COLO668 (cell line): ENCODE measurements around the gene TSC2.
"Not testable (repeated sequence)": the region's sequence is repeated elsewhere in the genome, so short reads cannot be mapped to it uniquely, and the experiment has no call there.

Source experiments
- DNase-seq: peaks from one replicate; lab custom pipeline; 2025; ENCODE audit not compliant: unreplicated experiment; lab: John Stamatoyannopoulos, UW

Gene TSC2

GRCh38 chr16:2009791-2010510 is 37.8 kb upstream of the TSC2 start, which contains the start of gene ZNF598:
TSS of gene ZNF598 (minus strand) at chr16:2009821.
- peak; percentile 95 for DNase-seq

DNA sequence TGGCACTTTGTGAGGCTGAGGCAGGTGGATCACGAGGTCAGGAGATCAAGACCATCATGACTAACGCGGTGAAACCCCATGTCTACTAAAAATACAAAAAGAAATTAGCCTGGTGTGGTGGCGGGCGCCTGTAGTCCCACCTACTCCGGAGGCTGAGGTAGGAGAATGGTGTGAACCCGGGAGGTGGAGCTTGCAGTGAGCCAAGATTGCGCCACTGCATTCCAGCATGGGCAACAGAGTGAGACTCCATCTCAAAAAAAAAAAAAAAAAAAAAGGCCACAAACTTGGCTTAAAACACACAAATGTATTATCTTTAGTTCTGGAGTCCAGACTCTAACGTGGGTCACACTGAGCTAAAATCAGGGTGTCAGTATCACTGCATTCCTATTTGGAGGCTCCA is 36.1 kb upstream of the TSC2 start:
- DNase-seq = not testable (repeated sequence)

GRCh38 chr16:2013527-2013926 is 34.3 kb upstream of the TSC2 start:
- DNase-seq = no peak

- peak; percentile 24 for DNase-seq
Measured at GRCh38 chr16:2015117-2015946, 32.5 kb upstream of the TSC2 start.

DNA sequence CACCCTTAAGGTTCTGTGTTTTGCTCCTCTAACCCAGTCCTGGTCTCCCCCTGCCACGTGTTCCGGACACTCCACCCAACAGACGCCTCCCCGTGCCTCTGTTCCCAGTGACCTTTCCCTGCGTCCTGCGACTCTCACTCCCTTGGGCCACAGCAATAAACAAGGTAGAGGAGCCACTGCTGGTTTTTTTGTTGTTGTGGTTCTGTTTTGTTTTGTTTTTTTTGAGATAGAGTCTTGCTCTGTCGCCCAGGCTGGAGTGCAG is 31.9 kb upstream of the TSC2 start:
- DNase-seq = no peak

DNA sequence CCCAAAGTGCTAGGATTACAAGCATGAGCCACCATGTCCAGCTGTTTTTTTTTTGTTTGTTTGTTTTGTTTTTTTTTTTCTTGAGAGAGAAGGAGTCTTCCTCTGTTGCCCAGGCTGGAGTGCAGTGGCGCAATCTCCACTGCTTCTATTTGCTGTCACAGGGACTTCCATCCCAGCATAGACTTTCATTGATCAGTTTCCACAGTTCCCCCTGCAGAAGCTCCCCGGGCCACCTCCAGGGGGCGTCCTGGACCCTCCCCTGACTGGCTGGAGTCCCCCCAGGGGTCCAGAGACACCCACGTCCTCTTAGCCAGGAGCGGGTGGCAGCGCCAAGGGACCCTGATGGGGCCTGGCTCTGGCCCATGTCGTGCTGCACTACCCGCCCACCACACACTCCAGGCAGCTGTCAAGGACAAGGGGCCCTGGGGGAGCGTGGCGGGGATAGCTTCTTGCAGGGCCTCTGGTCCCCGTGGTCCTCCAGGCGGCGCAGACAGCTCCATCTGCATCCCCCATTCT is 31.3 kb upstream of the TSC2 start:
- DNase-seq = peak; percentile 10

DNA sequence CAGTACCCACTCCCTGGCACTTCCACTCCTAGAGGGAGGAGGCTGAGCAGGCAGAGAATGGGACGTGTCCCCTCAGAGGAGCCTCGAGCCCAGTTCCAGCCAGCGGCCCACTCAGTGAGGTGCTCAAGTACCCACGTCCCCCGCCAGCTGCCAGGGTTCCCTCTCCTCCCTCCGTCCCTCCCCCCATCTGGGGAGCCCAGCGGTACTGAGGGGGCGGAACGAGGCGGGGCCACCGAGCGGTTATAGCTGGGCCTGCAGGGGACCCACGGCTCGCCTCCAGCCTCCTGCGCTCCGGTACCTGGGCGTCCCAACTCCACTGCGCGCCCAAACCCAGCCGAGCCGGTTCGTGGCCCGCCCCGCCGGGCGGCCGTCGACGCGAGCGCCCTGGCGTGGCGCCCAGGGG is 28.3 kb upstream of the TSC2 start, which contains the start of gene NPW:
TSS of gene NPW (plus strand) at position 268 of the 403 bp plus-strand sequence.
- peak; percentile 46 for DNase-seq

GRCh38 chr16:2019921-2020831 is 27.6 kb upstream of the TSC2 start:
- peak; percentile 46 for DNase-seq

- no peak for DNase-seq
Measured at GRCh38 chr16:2022723-2023091, 25.1 kb upstream of the TSC2 start.

DNA sequence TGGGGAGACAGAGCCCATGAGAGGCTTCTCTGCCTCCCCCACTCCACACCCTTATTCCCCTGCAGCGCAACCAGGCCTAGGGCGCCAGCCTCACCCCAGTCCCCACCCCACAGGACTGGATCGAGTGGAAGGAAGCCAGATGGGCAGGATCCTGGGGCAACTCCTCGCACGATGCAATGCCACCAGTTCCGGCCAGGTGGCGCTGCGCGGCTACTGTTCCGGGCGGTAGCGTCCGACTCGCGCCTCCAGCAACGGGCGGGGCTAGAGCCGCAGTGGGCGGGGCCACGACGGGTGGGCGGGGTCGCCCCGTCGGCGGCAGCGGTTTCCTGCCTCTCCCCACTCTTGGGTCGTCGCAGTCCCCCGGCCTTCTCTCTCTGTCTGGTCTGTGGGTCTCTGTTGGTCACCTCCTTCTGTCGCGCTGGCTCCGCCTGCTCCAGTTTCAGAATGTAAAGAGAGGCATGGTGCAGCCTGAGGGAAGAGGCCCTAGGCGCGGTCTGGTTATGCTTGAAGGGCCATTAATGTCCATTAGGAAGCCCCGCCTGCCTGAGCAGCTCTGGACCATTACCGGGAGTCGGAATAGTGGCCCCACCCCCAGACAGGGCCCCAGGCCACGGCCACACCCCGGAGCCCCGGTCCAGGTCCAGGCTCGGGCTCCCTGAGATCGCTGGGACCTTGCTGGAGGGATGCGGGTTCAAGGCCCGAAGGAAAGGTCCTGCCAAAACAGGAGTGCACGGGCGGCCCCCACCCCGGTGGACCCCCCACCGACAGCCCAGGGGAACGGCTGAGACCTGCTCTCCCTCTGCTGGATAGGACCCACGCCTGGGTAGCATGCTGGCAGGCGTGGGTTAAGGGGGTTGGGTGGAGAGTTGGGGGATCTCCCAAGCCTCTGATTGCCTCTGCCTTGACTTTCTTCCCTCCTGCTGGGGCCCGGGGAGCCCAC is 24.4 kb upstream of the TSC2 start:
- peak; percentile 87 for DNase-seq

DNA sequence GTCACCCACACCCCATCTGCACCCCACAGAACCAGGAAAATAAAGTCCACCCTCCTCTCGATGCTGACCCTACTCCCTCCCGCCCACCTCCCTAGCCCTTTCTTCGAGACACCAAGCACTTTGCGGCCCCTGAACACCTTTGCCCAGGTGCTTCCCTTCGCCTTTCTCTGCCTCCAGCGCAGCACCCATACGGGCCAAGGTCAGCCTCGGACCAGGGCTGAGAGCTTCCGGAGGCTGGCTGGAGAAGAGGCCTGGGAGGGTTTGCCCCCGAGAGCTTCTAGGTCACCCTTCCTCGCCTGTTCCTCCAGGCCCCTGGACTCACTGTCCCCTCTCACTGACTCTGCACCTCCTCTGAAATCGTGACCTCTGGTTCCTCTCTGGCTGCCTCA is 23.8 kb upstream of the TSC2 start:
- DNase-seq = no peak

- DNase-seq = no peak
Measured at GRCh38 chr16:2025251-2025650, 22.5 kb upstream of the TSC2 start.

DNA sequence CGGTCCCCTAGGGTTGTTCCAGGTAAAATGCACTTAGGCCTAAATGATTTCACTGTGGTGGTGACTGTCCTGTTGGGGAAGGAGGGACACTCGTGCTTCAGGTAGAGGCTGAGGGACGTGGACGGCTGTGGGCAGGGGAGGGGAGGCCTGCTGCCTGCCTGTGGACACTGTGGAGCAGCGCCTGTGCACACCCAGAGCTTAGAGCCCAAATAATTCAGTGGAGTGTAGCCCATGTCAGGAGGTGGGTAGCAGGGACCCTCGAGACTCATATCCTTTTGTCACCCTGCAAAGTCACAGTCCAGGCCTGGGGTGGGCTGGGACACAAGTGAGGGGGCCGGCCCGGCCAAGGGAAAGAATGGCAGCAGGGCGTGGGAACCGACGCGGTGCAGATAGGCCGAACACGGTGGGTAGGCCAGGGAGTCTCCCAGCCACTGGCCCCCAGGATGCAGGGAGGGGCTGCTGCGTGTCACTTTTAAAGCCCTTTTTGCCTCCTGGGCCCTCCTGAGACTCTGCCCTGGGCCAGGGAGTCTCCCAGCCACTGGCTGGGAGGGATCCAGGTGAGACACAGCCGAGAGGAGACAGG is 21.8 kb upstream of the TSC2 start:
- no peak for DNase-seq

DNA sequence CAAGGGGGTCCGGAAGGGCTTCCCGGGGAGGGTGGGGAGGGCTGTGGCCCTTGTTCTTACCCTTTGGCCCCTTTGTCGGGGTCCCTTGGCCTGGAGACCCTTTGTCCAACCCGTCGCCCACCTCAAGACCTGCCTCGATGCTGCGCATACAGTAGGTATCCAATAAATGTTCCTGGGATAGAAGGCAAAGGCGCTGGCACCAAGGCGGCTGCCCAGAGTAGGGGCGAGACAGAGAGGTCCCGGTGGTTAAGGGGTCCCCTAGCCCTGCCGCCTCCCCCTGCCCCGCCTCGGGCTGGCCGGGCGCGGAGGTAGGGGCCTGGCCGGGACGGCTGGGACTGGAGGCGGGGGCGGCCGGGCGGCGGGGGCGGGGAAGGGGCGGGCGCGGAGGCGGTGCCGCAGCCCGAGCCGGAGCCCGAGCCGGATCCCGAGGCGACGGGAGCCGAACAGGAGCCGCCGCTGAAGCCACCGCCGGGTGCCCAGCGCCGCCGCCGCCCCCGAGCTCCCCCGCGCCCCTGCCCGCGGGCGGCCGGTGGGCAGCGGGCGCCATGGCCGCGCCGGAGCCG is 21.2 kb upstream of the TSC2 start, which contains the start of gene NHERF2:
TSS of gene NHERF2 (plus strand) at position 442 of the 563 bp plus-strand sequence. CDS start at position 546, 104 bp downstream.
- peak; percentile 68 for DNase-seq

- peak; percentile 68 for DNase-seq
Measured at GRCh38 chr16:2027024-2028010, 20.5 kb upstream of the TSC2 start.

- DNase-seq = peak; percentile 42
Measured at GRCh38 chr16:2028146-2028545, 19.6 kb upstream of the TSC2 start.

DNA sequence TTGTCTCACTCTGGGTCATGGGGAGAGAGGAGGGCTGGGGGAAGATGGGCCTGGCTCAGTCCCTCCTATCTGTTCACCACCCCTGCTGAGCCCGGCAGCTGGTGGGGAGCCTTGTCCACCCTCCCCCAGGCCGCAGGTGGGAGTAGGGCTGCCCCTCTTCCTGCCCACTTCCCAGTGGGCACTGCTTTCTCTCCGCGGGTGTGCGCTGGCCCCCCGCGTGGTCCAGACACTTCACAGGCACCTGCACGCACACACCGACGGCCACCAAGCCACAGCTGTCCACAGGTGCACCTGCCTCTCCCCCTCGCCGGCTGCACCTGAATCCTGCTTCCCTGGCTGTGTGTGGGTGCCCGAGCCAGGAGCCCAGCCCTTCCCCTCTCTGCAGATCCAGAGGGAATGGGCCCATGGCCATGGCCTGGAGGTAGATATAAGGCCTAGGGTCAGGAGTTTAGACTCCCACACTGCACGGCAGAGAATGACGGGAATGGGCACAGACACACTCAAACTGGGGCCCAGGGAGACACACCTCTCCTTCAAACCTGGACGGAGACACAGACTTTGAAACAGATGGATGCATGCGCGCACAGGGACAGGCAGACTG is 19.1 kb upstream of the TSC2 start:
- DNase-seq = peak; percentile 89

DNA sequence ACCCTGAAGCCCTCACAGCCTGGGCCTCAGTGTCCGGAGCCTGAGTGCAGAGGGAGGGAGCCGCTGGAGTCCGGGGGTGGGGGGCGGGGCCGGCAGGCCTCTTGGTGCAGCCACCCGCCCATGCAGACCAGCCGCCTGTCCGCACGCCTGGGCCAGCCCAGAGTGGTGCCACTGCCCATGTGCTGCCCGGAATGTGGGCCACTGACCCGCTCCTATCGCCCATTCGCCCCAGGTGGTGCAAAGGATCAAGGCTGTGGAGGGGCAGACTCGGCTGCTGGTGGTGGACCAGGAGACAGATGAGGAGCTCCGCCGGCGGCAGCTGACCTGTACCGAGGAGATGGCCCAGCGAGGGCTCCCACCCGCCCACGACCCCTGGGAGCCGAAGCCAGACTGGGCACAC is 18.4 kb upstream of the TSC2 start:
- no peak for DNase-seq
